H9 (cell line): ENCODE data around the gene KRTAP10-8. TPM values are rescaled to one million over a fixed set of nuclear protein-coding genes. Genes with fewer than 3 reads are reported as not detected.

ENCODE experiments used
- DNase-seq: peaks from one replicate; pipeline ENCODE4 v3.0.0-alpha.2; 2017
- H2AFZ ChIP-seq: one replicate; pipeline ENCODE4 v1.6.1; 2013; ENCODE audit warnings: mild to moderate bottlenecking, low read length, control low read depth, moderate library complexity
- H2AK5ac ChIP-seq: 2 replicates; pipeline ENCODE4 v1.6.1; 2013; ENCODE audit warnings: low read length, control low read depth, mixed read lengths; ENCODE audit not compliant: insufficient read length
- H2BK120ac ChIP-seq: one replicate; pipeline ENCODE4 v1.6.1; 2013; ENCODE audit warnings: low read depth, mild to moderate bottlenecking, low read length, control low read depth, inconsistent platforms; ENCODE audit not compliant: poor library complexity, severe bottlenecking
- H2BK12ac ChIP-seq: 2 replicates; pipeline ENCODE4 v1.6.1; 2013; ENCODE audit warnings: low read length, control low read depth, mixed read lengths, low read depth; ENCODE audit not compliant: insufficient read length
- H2BK15ac ChIP-seq: 2 replicates; pipeline ENCODE4 v1.6.1; 2013; ENCODE audit warnings: low read depth, low read length, control low read depth
- H2BK20ac ChIP-seq: one replicate; pipeline ENCODE4 v1.6.1; 2013; ENCODE audit warnings: low read depth, mild to moderate bottlenecking, low read length, control low read depth, inconsistent platforms; ENCODE audit not compliant: poor library complexity, severe bottlenecking
- H2BK5ac ChIP-seq: 2 replicates; pipeline ENCODE4 v1.6.1; 2013; ENCODE audit warnings: low read length, control low read depth, mixed read lengths; ENCODE audit not compliant: insufficient read length
- H3K14ac ChIP-seq: 2 replicates; pipeline ENCODE4 v1.6.1; 2013; ENCODE audit warnings: low read length, control low read depth; ENCODE audit not compliant: insufficient read depth
- H3K18ac ChIP-seq: 2 replicates; pipeline ENCODE4 v1.6.1; 2013; ENCODE audit warnings: low read depth, mild to moderate bottlenecking, mixed read lengths, low read length, control low read depth; ENCODE audit not compliant: insufficient read length
- H3K23ac ChIP-seq: 2 replicates; pipeline ENCODE4 v1.6.1; 2013; ENCODE audit warnings: low read length, control low read depth, mixed read lengths, low read depth; ENCODE audit not compliant: insufficient read length
- H3K23me2 ChIP-seq: 2 replicates; pipeline ENCODE4 v1.6.1; 2013; ENCODE audit warnings: low read depth, mild to moderate bottlenecking, mixed read lengths, low read length, control low read depth; ENCODE audit not compliant: insufficient read length, poor library complexity, severe bottlenecking
- H3K27ac ChIP-seq: 2 replicates; pipeline ENCODE4 v1.5.1; 2013; ENCODE audit warnings: low read length, control low read depth, mixed read lengths, low read depth; ENCODE audit not compliant: insufficient read length
- H3K27me3 ChIP-seq: 2 replicates; pipeline ENCODE4 v1.6.1; 2013; ENCODE audit warnings: low read length, control low read depth, inconsistent platforms; ENCODE audit not compliant: insufficient read depth
- H3K4ac ChIP-seq: 2 replicates; pipeline ENCODE4 v1.6.1; 2013; ENCODE audit warnings: low read depth, mild to moderate bottlenecking, control low read depth, inconsistent platforms, low read length, moderate library complexity
- H3K4me1 ChIP-seq: 2 replicates; pipeline ENCODE4 v1.6.1; 2013; ENCODE audit warnings: low read length, control low read depth, inconsistent platforms; ENCODE audit not compliant: insufficient read depth
- H3K4me2 ChIP-seq: 2 replicates; pipeline ENCODE4 v1.6.1; 2013; ENCODE audit warnings: low read length, control low read depth, mixed read lengths; ENCODE audit not compliant: insufficient read length, insufficient read depth
- H3K56ac ChIP-seq: 2 replicates; pipeline ENCODE4 v1.6.1; 2013; ENCODE audit warnings: low read depth, mild to moderate bottlenecking, mixed read lengths, low read length, control low read depth; ENCODE audit not compliant: insufficient read length
- H3K79me1 ChIP-seq: 2 replicates; pipeline ENCODE4 v1.6.1; 2013; ENCODE audit warnings: low read depth, mild to moderate bottlenecking, moderate library complexity, low read length, control low read depth, inconsistent platforms; ENCODE audit not compliant: insufficient read depth, poor library complexity, severe bottlenecking
- H3K79me2 ChIP-seq: 2 replicates; pipeline ENCODE4 v1.6.1; 2013; ENCODE audit warnings: low read length, control low read depth, inconsistent platforms; ENCODE audit not compliant: insufficient read depth
- H3K9ac ChIP-seq: 2 replicates; pipeline ENCODE4 v1.6.1; 2013; ENCODE audit warnings: low read length, control low read depth, mixed read lengths; ENCODE audit not compliant: insufficient read length; ENCODE audit errors: extremely low read depth
- H3K9me3 ChIP-seq: one replicate; pipeline ENCODE4 v1.6.1; 2013; ENCODE audit warnings: low read depth, low read length, inconsistent platforms; ENCODE audit not compliant: control insufficient read depth
- H3T11ph ChIP-seq: one replicate; pipeline ENCODE4 v1.6.1; 2013; ENCODE audit warnings: mild to moderate bottlenecking, low read length, control low read depth, inconsistent platforms
- H4K20me1 ChIP-seq: one replicate; pipeline ENCODE4 v1.6.1; 2013; ENCODE audit not compliant: control insufficient read depth, insufficient read length, insufficient read depth
- H4K5ac ChIP-seq: 2 replicates; pipeline ENCODE4 v1.6.1; 2013; ENCODE audit warnings: low read depth, mild to moderate bottlenecking, mixed read lengths, low read length, control low read depth; ENCODE audit not compliant: insufficient read length
- H4K8ac ChIP-seq: replicated peaks from 2 replicates; pipeline ENCODE4 v1.6.1; 2013; ENCODE audit warnings: low read length, control low read depth, mixed read lengths, low read depth; ENCODE audit not compliant: insufficient read length
- H4K91ac ChIP-seq: 2 replicates; pipeline ENCODE4 v1.6.1; 2013; ENCODE audit warnings: low read depth, mild to moderate bottlenecking, moderate library complexity, mixed read lengths, low read length, control low read depth; ENCODE audit not compliant: insufficient read length
- H3K27ac Mint-ChIP-seq, 3 experiments: 2 replicates in 2 of 3; 3 replicates in 1 of 3; pipeline ENCODE4 v1.8.0; 2020 to 2021; ENCODE audit warnings: mixed read lengths in 3 of 3, mild to moderate bottlenecking in 1 of 3, moderate library complexity in 1 of 3
- H3K27me3 Mint-ChIP-seq: 2 replicates; pipeline ENCODE4 v1.8.0; 2021; ENCODE audit warnings: low read depth, mild to moderate bottlenecking, moderate library complexity, mixed read lengths
- H3K36me3 Mint-ChIP-seq, 3 experiments: 2 replicates in 2 of 3; 3 replicates in 1 of 3; pipeline ENCODE4 v1.8.0; 2020 to 2021; ENCODE audit warnings: low read depth in 3 of 3, mixed read lengths in 3 of 3; ENCODE audit not compliant: insufficient read depth in 1 of 3
- H3K4me1 Mint-ChIP-seq, 2 experiments: 2 replicates each; pipeline ENCODE4 v1.8.0; 2020; ENCODE audit warnings: mixed read lengths in 2 of 2
- H3K4me3 Mint-ChIP-seq, 2 experiments: 2 replicates in 1 of 2; 3 replicates in 1 of 2; pipeline ENCODE4 v1.8.0; 2020 to 2021; ENCODE audit warnings: mild to moderate bottlenecking in 2 of 2, mixed read lengths in 2 of 2, moderate library complexity in 1 of 2
- H3K9me3 Mint-ChIP-seq, 2 experiments: 2 replicates in 1 of 2; 3 replicates in 1 of 2; pipeline ENCODE4 v1.8.0; 2020; ENCODE audit warnings: mild to moderate bottlenecking in 2 of 2, mixed read lengths in 2 of 2, moderate library complexity in 1 of 2
- CTCF ChIP-seq: fragments of 200-600 bp; sonication (generic); conservative IDR thresholded peaks from 3 replicates; pipeline ENCODE4 v1.8.0; 2021; ENCODE audit warnings: antibody characterized with exemption, mild to moderate bottlenecking
- WGBS: extraction: QIAGEN DNeasy Blood & Tissue Kit; methylation state at CpG from one replicate; pipeline ENCODE4 v1.1.7; 2013; ENCODE audit warnings: missing lambda C conversion rate, low lambda C conversion rate, mixed read lengths; ENCODE audit not compliant: insufficient read length; ENCODE audit errors: extremely low coverage; 5-methylcytosine and 5-hydroxymethylcytosine counted together
- total RNA-seq: library from RNA; stranded (reverse); gene quantifications from 2 replicates; pipeline ENCODE4 v1.2.1, GENCODE V29; 2021

Gene KRTAP10-8
- total RNA-seq, 1 experiment from 2014 or later = not detected

GRCh38 chr21:44581158-44581557, 30.7 kb upstream of the KRTAP10-8 start:
- Histone ChIP-seq H3K27me3 (no peaks in the 10 kb centered on the region), H2BK5ac (no peak overlapping the region), H3K27ac (no peak overlapping the region), H3K14ac (no peak overlapping the region), H4K5ac (no peak overlapping the region), H3K4me1 (no peaks in the 10 kb centered on the region), H3K23me2 (no peaks in the 10 kb centered on the region), H3K56ac (no peak overlapping the region), H2BK20ac (no peak overlapping the region), H4K20me1 (no peaks in the 10 kb centered on the region), H2BK15ac (no peak overlapping the region), H3K4me2 (no peak overlapping the region), H2AFZ (no peak overlapping the region), H4K8ac (no peak overlapping the region), H3K79me1 (no peaks in the 10 kb centered on the region), H3K79me2 (no peaks in the 10 kb centered on the region), H3K9ac (no peak overlapping the region), H3K23ac (no peak overlapping the region), H3K9me3 (no peaks in the 10 kb centered on the region), H3T11ph (no peak overlapping the region), H2BK120ac (no peak overlapping the region), H2BK12ac (no peak overlapping the region), H4K91ac (no peak overlapping the region), H2AK5ac (no peak overlapping the region), H3K18ac (no peak overlapping the region), H3K4ac (no peak overlapping the region)
- no peak for DNase-seq
- Mint-ChIP-seq H3K4me1 (peaks cover 19 to 22% of the 10 kb centered on the region in 2 experiments), H3K27ac (no peak overlapping the region; a peak in 1 of 7 replicates), H3K36me3 (peaks cover 0 to 28% (median 12%) of the 10 kb centered on the region in 3 experiments; a peak in 5 of 7 replicates), H3K9me3 (peaks cover 18 to 25% of the 10 kb centered on the region in 2 experiments), H3K4me3 (no peak overlapping the region), H3K27me3 (peaks cover 11% of the 10 kb centered on the region)
- WGBS = no CpG with 5 or more reads among the region's 3 CpGs
- TF ChIP-seq CTCF = no peak
